Neuronal stem cell (in vitro differentiated cells): Measurements from ENCODE around the gene TLR2.
A peak's percentile ranks its signal among the peaks of the same experiment; 100 is the strongest.

Experiments
- DNase-seq: peaks from one replicate; pipeline ENCODE4 v3.0.0-alpha.2; 2013; ENCODE audit warnings: low spot score
- H2AFZ ChIP-seq: one replicate; pipeline ENCODE4 v1.6.1; 2013; ENCODE audit warnings: mild to moderate bottlenecking, low read length, inconsistent platforms
- H2AK5ac ChIP-seq: 2 replicates; pipeline ENCODE4 v1.6.1; 2013; ENCODE audit warnings: low read depth, mild to moderate bottlenecking, inconsistent platforms, low read length, moderate library complexity, mixed read lengths
- H2BK120ac ChIP-seq: 2 replicates; pipeline ENCODE4 v1.6.1; 2013; ENCODE audit warnings: low read depth, mild to moderate bottlenecking, inconsistent platforms, low read length, moderate library complexity, mixed read lengths
- H2BK12ac ChIP-seq: one replicate; pipeline ENCODE4 v1.6.1; 2013; ENCODE audit warnings: low read length, inconsistent platforms
- H2BK15ac ChIP-seq: 2 replicates; pipeline ENCODE4 v1.6.1; 2013; ENCODE audit warnings: mild to moderate bottlenecking, low read length, inconsistent platforms, mixed read lengths
- H2BK5ac ChIP-seq: one replicate; pipeline ENCODE4 v1.6.1; 2013; ENCODE audit warnings: inconsistent platforms, mild to moderate bottlenecking, low read length, moderate library complexity
- H3K14ac ChIP-seq: one replicate; pipeline ENCODE4 v1.6.1; 2013; ENCODE audit warnings: low read length, inconsistent platforms
- H3K18ac ChIP-seq: 2 replicates; pipeline ENCODE4 v1.6.1; 2013; ENCODE audit warnings: low read length, inconsistent platforms
- H3K23ac ChIP-seq: 2 replicates; pipeline ENCODE4 v1.6.1; 2013; ENCODE audit warnings: low read depth, mild to moderate bottlenecking, mixed read lengths, low read length, inconsistent platforms; ENCODE audit not compliant: poor library complexity
- H3K27ac ChIP-seq: replicated peaks from 3 replicates; pipeline ENCODE4 v1.5.1; 2013; ENCODE audit warnings: low read length, inconsistent platforms
- H3K27me3 ChIP-seq, 3 experiments: 2 replicates each; pipeline ENCODE4 v1.6.1; 2013; ENCODE audit warnings: low read length in 3 of 3, mild to moderate bottlenecking in 2 of 3, inconsistent platforms in 1 of 3, low read depth in 1 of 3, mixed read lengths in 1 of 3, moderate library complexity in 1 of 3; ENCODE audit not compliant: control insufficient read depth in 3 of 3, insufficient read depth in 3 of 3
- H3K36me3 ChIP-seq, 2 donors: replicated peaks in 1 of 2; 2 replicates each; pipeline ENCODE4 v1.6.1; 2013; ENCODE audit warnings: low read length in 2 of 2; ENCODE audit not compliant: control insufficient read depth in 2 of 2, insufficient read depth in 2 of 2
- H3K4ac ChIP-seq: 2 replicates; pipeline ENCODE4 v1.6.1; 2013; ENCODE audit warnings: inconsistent platforms, mild to moderate bottlenecking, low read length, moderate library complexity
- H3K4me1 ChIP-seq, 2 donors: 1 replicate in 1 of 2; 2 replicates in 1 of 2; pipeline ENCODE4 v1.6.1; 2013; ENCODE audit warnings: low read length in 2 of 2, low read depth in 1 of 2; ENCODE audit not compliant: control insufficient read depth in 2 of 2, insufficient read depth in 1 of 2
- H3K4me2 ChIP-seq: one replicate; pipeline ENCODE4 v1.6.1; 2013; ENCODE audit warnings: mild to moderate bottlenecking, low read length, inconsistent platforms; ENCODE audit not compliant: insufficient read depth, poor library complexity, severe bottlenecking
- H3K4me3 ChIP-seq, 2 donors: 2 replicates each; pipeline ENCODE4 v1.5.1; 2013; ENCODE audit warnings: low read length in 2 of 2, mild to moderate bottlenecking in 2 of 2, inconsistent platforms in 1 of 2, moderate library complexity in 1 of 2
- H3K79me1 ChIP-seq: one replicate; pipeline ENCODE4 v1.6.1; 2013; ENCODE audit warnings: low read depth, mild to moderate bottlenecking, inconsistent platforms, low read length, moderate library complexity
- H3K9ac ChIP-seq: one replicate; pipeline ENCODE4 v1.6.1; 2013; ENCODE audit warnings: mild to moderate bottlenecking, low read depth, low read length, inconsistent platforms; ENCODE audit not compliant: poor library complexity
- H3K9me3 ChIP-seq, 2 donors: replicated peaks in 1 of 2; 2 replicates each; pipeline versions ENCODE3 to v1.6.1; 2013; ENCODE audit warnings: low read length in 2 of 2, mild to moderate bottlenecking in 2 of 2, inconsistent platforms in 1 of 2, low read depth in 1 of 2, mixed read lengths in 1 of 2, moderate library complexity in 1 of 2; ENCODE audit not compliant: control insufficient read depth in 2 of 2, insufficient read depth in 1 of 2
- H4K8ac ChIP-seq: one replicate; pipeline ENCODE4 v1.6.1; 2013; ENCODE audit warnings: low read depth, mild to moderate bottlenecking, inconsistent platforms, low read length, moderate library complexity
- H4K91ac ChIP-seq: one replicate; pipeline ENCODE4 v1.6.1; 2013; ENCODE audit warnings: low read length, low read depth, mild to moderate bottlenecking, inconsistent platforms; ENCODE audit not compliant: poor library complexity
- WGBS, 2 donors: extraction: QIAGEN DNeasy Blood & Tissue Kit; methylation state at CpG; one replicate each; pipeline ENCODE4 v1.1.7; 2013; ENCODE audit warnings: missing lambda C conversion rate in 2 of 2, mixed read lengths in 1 of 2; ENCODE audit not compliant: insufficient read length in 2 of 2, insufficient replicate concordance in 1 of 2; ENCODE audit errors: extremely low coverage in 2 of 2; 5-methylcytosine and 5-hydroxymethylcytosine counted together

Gene TLR2

GRCh38 chr4:153683763-153684181 lies 308 bp upstream of the TLR2 start:
- Histone ChIP-seq H3K79me1 (peaks cover 2% of the 10 kb centered on the region), H3K9me3 (peaks cover 5 to 17% of the 10 kb centered on the region in 2 donors), H4K8ac (no peak overlapping the region), H4K91ac (no peak overlapping the region), H3K4me3 (peak overlapping the region; percentile 36 to 78), H2AFZ (peak overlapping the region; percentile 97), H2BK15ac (no peak overlapping the region), H2BK12ac (no peak overlapping the region), H2BK120ac (no peak overlapping the region), H2BK5ac (no peak overlapping the region), H3K27ac (no peak overlapping the region), H3K23ac (no peak overlapping the region), H2AK5ac (no peak overlapping the region), H3K4me2 (peak overlapping the region; percentile 95), H3K36me3 (no peaks in the 10 kb centered on the region), H3K9ac (peak overlapping the region; percentile 53), H3K4ac (no peak overlapping the region), H3K4me1 (no peaks in the 10 kb centered on the region), H3K14ac (no peak overlapping the region), H3K27me3 (peaks cover 5 to 52% (median 22%) of the 10 kb centered on the region in 3 experiments), H3K18ac (peak overlapping the region; percentile 3)
- WGBS, 2 donors, result no CpG with 5 or more reads among the region's 27 CpGs
- no peak for DNase-seq

GRCh38 chr4:153684971-153685371 lies 891 bp downstream of the TLR2 start:
- Histone ChIP-seq H3K4me2 (peak overlapping the region; percentile 95), H3K4me1 (no peaks in the 10 kb centered on the region), H4K8ac (no peak overlapping the region), H2BK5ac (no peak overlapping the region), H3K18ac (peak overlapping the region; percentile 3), H4K91ac (no peak overlapping the region), H3K27me3 (peaks cover 5 to 49% (median 22%) of the 10 kb centered on the region in 3 experiments), H3K36me3 (no peaks in the 10 kb centered on the region), H3K23ac (no peak overlapping the region), H2AK5ac (no peak overlapping the region), H3K27ac (no peak overlapping the region), H2AFZ (peak overlapping the region; percentile 97), H3K79me1 (peaks cover 2% of the 10 kb centered on the region), H3K14ac (no peak overlapping the region), H2BK120ac (no peak overlapping the region), H3K9ac (no peak overlapping the region), H3K4me3 (peak overlapping the region; percentile 36 to 78), H2BK12ac (no peak overlapping the region), H3K4ac (no peak overlapping the region), H2BK15ac (no peak overlapping the region), H3K9me3 (peaks cover 5 to 20% of the 10 kb centered on the region in 2 donors)
- no peak for DNase-seq
- WGBS, 2 donors, result 100% methylated on average over 1 of the region's 9 CpGs; no CpG with 5 or more reads in 1 of the 2 donors

GRCh38 chr4:153704522-153704921 lies 20.4 kb downstream of the TLR2 start:
- H3K36me3 ChIP-seq, result no peaks in the 10 kb centered on the region
- no peak overlapping the region for H3K9ac ChIP-seq
- no peak overlapping the region for H3K4me2 ChIP-seq
- H2BK5ac ChIP-seq, result no peak overlapping the region
- no peak overlapping the region for H2BK15ac ChIP-seq
- H3K9me3 ChIP-seq, result peaks cover 0 to 2% of the 10 kb centered on the region in 2 donors
- no peak overlapping the region for H4K8ac ChIP-seq
- H3K4me1 ChIP-seq, result peaks cover 0 to 4% of the 10 kb centered on the region in 2 donors
- WGBS, 2 donors, result no CpG with 5 or more reads among the region's 7 CpGs
- no peak overlapping the region for H2AK5ac ChIP-seq
- H3K4me3 ChIP-seq, result no peak overlapping the region
- no peak overlapping the region for H3K14ac ChIP-seq
- H4K91ac ChIP-seq, result no peak overlapping the region
- no peaks in the 10 kb centered on the region for H3K79me1 ChIP-seq
- H2BK12ac ChIP-seq, result no peak overlapping the region
- H2BK120ac ChIP-seq, result no peak overlapping the region
- H2AFZ ChIP-seq, result no peak overlapping the region
- no peak overlapping the region for H3K4ac ChIP-seq
- no peaks in the 10 kb centered on the region for H3K27me3 ChIP-seq
- no peak overlapping the region for H3K18ac ChIP-seq
- no peak for DNase-seq
- H3K27ac ChIP-seq, result no peak overlapping the region
- no peak overlapping the region for H3K23ac ChIP-seq

GRCh38 chr4:153705743-153706468 lies 21.8 kb downstream of the TLR2 start:
- DNase-seq, result no peak
- WGBS, 2 donors, result no CpG with 5 or more reads among the region's 2 CpGs
- H3K27me3 ChIP-seq, result no peaks in the 10 kb centered on the region

More at GRCh38 chr4:153705743-153706468, 21.8 kb downstream of the TLR2 start:
- Histone ChIP-seq H3K4ac (no peak overlapping the region), H3K23ac (no peak overlapping the region), H3K4me1 (peaks cover 0 to 4% of the 10 kb centered on the region in 2 donors), H3K18ac (no peak overlapping the region), H2BK5ac (no peak overlapping the region), H4K91ac (no peak overlapping the region), H3K36me3 (no peaks in the 10 kb centered on the region), H3K79me1 (no peaks in the 10 kb centered on the region), H2BK15ac (no peak overlapping the region), H3K9ac (no peak overlapping the region), H2BK12ac (no peak overlapping the region), H2AK5ac (no peak overlapping the region), H2BK120ac (no peak overlapping the region), H2AFZ (no peak overlapping the region), H3K27ac (no peak overlapping the region), H3K4me3 (no peak overlapping the region), H3K4me2 (no peak overlapping the region), H4K8ac (no peak overlapping the region), H3K14ac (no peak overlapping the region), H3K9me3 (peaks cover 0 to 2% of the 10 kb centered on the region in 2 donors)
